Memory B cell (primary cell): Measurements from ENCODE around the gene CD300A.

Source experiments
- ATAC-seq: fragments of 150-1000 bp; cut with Tn5 transposase; 2 replicates; pipeline ENCODE4 v1.10.0; 2021; ENCODE audit warnings: low read depth, mild to moderate bottlenecking, moderate library complexity
- DNase-seq, 2 donors: peaks; one replicate each; pipeline ENCODE4 v3.0.0; 2022; ENCODE audit warnings: low spot score in 2 of 2
- H3K27ac Mint-ChIP-seq: one replicate; pipeline ENCODE4 v1.8.0; 2022; ENCODE audit warnings: mild to moderate bottlenecking, moderate library complexity, mixed read lengths
- H3K27me3 Mint-ChIP-seq: one replicate; pipeline ENCODE4 v1.8.0; 2022; ENCODE audit warnings: mixed read lengths
- H3K36me3 Mint-ChIP-seq: one replicate; pipeline ENCODE4 v1.8.0; 2022; ENCODE audit warnings: mild to moderate bottlenecking, mixed read lengths
- H3K4me1 Mint-ChIP-seq: one replicate; pipeline ENCODE4 v1.8.0; 2022; ENCODE audit warnings: mixed read lengths
- H3K4me3 Mint-ChIP-seq: one replicate; pipeline ENCODE4 v1.8.0; 2022; ENCODE audit warnings: mild to moderate bottlenecking, moderate library complexity, mixed read lengths
- H3K9me3 Mint-ChIP-seq: one replicate; pipeline ENCODE4 v1.8.0; 2022; ENCODE audit warnings: mixed read lengths

The CD300A gene

DNA sequence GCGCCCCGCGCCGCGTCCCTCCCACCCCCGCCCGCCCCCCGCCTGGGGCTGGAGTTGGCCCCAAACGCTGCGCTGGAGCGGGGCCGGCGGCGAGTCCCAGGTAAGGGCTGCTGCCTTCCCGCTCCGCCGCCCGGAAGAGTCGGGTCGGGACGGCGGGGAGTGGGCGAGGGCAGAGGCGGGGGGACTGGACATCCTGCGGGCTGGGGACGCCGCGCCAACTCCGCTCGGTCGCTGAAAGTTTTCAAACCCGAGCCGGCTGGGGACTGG, 34.1 kb upstream of the CD300A start:
- peaks cover 2% of the 10 kb centered on the region for H3K36me3 Mint-ChIP-seq
- H3K27me3 Mint-ChIP-seq = peaks cover 17% of the 10 kb centered on the region
- no peaks in the 10 kb centered on the region for H3K9me3 Mint-ChIP-seq
- no peak overlapping the region for H3K4me3 Mint-ChIP-seq
- peaks cover 6% of the 10 kb centered on the region for H3K4me1 Mint-ChIP-seq
- no peak overlapping the region for H3K27ac Mint-ChIP-seq
- DNase-seq = no peak
- no peak for ATAC-seq

DNA sequence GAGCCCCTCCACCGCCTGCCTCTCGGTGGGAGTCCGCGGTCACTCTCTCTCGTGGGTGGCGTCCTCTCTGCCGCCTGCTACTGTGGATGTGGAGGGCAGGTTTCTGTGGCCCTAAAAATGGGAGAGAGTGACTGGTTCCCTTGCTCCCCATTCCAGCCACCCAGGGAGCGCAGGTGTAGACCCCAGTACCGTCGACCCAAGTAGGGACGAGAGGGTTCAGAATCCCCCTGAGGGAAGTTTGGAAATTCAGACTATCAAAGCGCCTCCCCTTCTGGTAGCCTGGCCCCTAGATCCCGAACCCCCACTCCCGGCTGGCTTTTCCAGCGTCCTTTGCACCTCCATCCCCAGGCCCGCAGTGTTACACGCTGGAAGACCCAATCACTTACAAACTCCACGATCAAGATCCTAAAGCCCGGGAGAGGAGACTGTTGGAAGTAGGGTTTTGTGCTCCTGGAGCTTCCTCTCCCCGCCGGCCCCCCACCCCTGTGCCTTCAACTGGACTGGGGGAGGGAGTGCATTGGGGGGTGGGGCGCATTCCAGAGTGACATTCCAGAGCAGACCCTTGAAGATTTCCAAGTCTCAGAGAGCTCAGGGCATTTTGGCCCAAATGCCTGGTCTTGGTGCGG, 33.6 kb upstream of the CD300A start:
- Mint-ChIP-seq H3K9me3 (peaks cover under 1% of the 10 kb centered on the region), H3K36me3 (peaks cover 2% of the 10 kb centered on the region), H3K4me1 (peaks cover 6% of the 10 kb centered on the region), H3K4me3 (peak overlapping the region; percentile 24), H3K27me3 (peaks cover 17% of the 10 kb centered on the region), H3K27ac (no peak overlapping the region)
- no peak for ATAC-seq
- DNase-seq = no peak

DNA sequence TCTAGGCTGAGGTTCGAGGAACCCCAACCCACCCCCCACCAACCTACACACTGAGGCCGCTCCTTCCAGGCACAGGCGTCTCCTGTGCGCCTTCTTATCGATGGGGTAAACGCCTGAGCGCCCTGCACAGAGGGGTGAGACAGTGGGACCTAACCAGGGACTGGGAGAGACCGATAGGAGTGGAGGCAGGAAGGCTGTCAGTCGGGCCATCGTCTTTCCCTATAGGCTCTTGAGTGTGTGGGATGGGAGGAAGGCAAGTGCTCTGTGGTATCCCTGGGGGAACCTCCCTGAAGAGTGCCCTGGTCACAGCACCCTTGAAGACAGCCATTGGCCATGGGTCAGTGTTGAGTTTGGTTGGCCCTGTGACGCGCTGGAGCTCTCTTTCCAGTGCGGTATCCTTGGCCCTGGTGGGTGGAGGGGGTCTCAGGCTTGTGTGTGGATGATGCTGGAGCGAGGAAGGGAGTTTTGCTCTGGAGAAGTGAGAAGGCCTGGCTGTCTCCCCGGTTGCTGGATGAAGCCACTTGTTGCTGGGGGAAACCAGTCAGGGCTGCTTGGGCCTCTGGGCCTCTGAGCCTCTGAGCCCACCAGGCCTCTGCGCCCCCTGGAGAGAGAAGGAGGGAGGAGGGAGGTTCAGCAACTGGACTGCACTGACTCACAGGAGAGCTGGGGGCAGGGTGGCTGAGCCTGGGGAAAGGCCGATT, 32.9 kb upstream of the CD300A start:
- no peak for ATAC-seq
- Mint-ChIP-seq H3K27ac (no peak overlapping the region), H3K27me3 (peaks cover 17% of the 10 kb centered on the region), H3K4me1 (peaks cover 6% of the 10 kb centered on the region), H3K4me3 (no peak overlapping the region), H3K36me3 (peaks cover 2% of the 10 kb centered on the region), H3K9me3 (peaks cover 2% of the 10 kb centered on the region)
- DNase-seq = no peak

DNA sequence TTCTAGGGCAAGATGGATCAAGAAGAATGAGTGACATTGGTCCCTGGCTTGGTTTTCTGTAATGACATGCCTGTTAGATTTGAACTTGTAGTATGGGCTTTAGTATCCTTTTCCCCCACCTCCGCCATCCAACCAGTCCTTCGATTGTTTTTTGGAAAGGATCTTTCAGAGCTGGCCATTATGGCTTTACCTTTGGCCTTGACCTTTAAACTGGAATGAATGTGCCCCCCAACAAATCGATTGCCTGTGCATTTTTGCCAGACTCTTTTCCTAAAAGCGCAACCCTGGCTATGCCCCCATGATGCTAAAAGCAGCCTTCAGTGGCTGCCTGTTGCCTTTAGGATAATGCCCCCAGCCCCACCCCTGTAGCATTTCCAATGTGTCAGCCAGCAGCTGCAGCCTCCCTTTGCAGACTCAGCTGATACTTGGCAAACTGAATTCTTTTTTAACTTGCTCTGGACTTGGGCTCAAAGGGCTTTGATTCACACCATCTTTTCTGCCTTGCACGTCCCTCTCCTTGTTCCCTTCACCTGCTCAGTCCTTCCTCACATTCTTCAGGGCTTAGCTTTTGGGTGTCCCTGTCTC, 30.6 kb upstream of the CD300A start:
- peaks cover 14% of the 10 kb centered on the region for H3K27me3 Mint-ChIP-seq
- H3K9me3 Mint-ChIP-seq = peaks cover 3% of the 10 kb centered on the region
- no peak for ATAC-seq
- H3K4me1 Mint-ChIP-seq = peaks cover 6% of the 10 kb centered on the region
- no peak for DNase-seq
- H3K27ac Mint-ChIP-seq = no peak overlapping the region
- peaks cover 2% of the 10 kb centered on the region for H3K36me3 Mint-ChIP-seq
- H3K4me3 Mint-ChIP-seq = no peak overlapping the region

DNA sequence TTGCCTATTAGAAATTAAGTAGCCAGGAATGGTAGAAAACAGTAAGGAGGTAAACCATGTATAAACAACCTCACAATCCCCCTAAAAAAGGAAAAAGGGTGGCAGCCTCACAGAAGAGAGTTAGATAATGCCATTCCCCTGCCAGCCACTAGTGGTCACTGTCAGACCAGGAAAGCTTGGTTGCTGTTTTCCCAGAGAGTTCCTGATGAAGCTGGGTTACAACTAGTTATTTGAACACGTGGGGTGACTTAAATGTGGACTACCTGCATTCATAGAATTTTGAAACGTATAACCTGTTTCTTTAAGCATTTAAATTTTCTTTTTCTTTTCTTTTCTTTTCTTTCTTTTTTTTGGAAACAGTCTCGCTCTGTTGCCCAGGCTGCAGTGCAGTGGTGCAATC, 28.7 kb upstream of the CD300A start:
- Mint-ChIP-seq H3K4me1 (peaks cover 5% of the 10 kb centered on the region), H3K36me3 (peaks cover 2% of the 10 kb centered on the region), H3K27ac (no peak overlapping the region), H3K9me3 (peaks cover 3% of the 10 kb centered on the region), H3K27me3 (peaks cover 7% of the 10 kb centered on the region), H3K4me3 (no peak overlapping the region)
- ATAC-seq = no peak
- DNase-seq = no peak

DNA sequence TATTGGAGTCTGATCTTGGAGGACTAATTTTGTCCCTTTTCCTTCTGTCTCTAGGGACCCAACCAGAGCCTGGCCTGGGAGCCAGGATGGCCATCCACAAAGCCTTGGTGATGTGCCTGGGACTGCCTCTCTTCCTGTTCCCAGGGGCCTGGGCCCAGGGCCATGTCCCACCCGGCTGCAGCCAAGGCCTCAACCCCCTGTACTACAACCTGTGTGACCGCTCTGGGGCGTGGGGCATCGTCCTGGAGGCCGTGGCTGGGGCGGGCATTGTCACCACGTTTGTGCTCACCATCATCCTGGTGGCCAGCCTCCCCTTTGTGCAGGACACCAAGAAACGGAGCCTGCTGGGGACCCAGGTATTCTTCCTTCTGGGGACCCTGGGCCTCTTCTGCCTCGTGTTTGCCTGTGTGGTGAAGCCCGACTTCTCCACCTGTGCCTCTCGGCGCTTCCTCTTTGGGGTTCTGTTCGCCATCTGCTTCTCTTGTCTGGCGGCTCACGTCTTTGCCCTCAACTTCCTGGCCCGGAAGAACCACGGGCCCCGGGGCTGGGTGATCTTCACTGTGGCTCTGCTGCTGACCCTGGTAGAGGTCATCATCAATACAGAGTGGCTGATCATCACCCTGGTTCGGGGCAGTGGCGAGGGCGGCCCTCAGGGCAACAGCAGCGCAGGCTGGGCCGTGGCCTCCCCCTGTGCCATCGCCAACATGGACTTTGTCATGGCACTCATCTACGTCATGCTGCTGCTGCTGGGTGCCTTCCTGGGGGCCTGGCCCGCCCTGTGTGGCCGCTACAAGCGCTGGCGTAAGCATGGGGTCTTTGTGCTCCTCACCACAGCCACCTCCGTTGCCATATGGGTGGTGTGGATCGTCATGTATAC, 26.5 kb upstream of the CD300A start:
- Mint-ChIP-seq H3K9me3 (peaks cover 3% of the 10 kb centered on the region), H3K4me1 (peaks cover 7% of the 10 kb centered on the region), H3K27me3 (peaks cover 5% of the 10 kb centered on the region), H3K36me3 (peaks cover 2% of the 10 kb centered on the region), H3K4me3 (no peak overlapping the region), H3K27ac (no peak overlapping the region)
- DNase-seq (no peak), ATAC-seq (peak; percentile 43)

DNA sequence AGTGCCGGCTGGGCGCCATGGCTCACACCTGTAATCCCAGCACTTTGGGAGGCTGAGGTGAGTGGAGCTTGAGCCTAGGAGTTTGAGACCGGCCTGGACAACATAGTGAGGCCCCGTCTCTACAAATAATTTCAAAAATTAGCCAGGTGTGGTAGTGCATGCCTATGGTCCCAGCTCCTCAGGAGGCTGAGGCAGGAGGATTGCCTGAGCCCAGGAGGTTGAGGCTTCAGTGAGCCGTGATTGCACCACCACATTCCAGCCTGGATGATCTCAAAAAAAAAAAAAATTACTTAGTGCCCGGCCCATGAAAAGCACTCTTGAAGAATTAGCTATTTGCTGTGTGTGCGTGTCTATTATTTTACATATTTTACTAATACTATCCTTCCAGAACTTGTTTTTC, 24.9 kb upstream of the CD300A start:
- ATAC-seq = no peak
- Mint-ChIP-seq H3K4me3 (no peak overlapping the region), H3K9me3 (peaks cover 3% of the 10 kb centered on the region), H3K27ac (no peak overlapping the region), H3K27me3 (peaks cover 3% of the 10 kb centered on the region), H3K4me1 (peaks cover 7% of the 10 kb centered on the region), H3K36me3 (peaks cover 2% of the 10 kb centered on the region)
- DNase-seq = no peak

DNA sequence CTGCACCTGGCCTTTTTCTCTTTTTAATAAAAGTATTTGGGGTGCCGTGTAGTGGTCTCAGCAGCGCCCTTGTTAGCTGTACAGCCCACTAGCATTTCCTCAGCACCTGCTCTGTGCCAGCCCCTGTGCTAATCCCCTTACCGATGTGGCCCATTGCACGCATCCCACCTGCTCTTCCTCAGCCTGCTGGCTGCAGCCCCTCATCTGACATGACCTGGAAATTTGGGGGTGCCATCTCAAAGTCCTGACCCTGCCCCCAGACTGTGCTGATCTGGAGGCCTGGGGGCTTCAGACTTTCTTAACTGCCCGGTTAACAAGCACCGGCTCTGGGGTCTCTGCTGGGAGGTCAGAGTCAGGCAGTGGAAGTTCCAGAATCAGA, 24.2 kb upstream of the CD300A start:
- H3K4me3 Mint-ChIP-seq = no peak overlapping the region
- ATAC-seq = no peak
- DNase-seq = no peak
- H3K27ac Mint-ChIP-seq = peak overlapping the region; percentile 62
- peaks cover 3% of the 10 kb centered on the region for H3K27me3 Mint-ChIP-seq
- no peaks in the 10 kb centered on the region for H3K36me3 Mint-ChIP-seq
- H3K9me3 Mint-ChIP-seq = peaks cover 3% of the 10 kb centered on the region
- peaks cover 7% of the 10 kb centered on the region for H3K4me1 Mint-ChIP-seq

DNA sequence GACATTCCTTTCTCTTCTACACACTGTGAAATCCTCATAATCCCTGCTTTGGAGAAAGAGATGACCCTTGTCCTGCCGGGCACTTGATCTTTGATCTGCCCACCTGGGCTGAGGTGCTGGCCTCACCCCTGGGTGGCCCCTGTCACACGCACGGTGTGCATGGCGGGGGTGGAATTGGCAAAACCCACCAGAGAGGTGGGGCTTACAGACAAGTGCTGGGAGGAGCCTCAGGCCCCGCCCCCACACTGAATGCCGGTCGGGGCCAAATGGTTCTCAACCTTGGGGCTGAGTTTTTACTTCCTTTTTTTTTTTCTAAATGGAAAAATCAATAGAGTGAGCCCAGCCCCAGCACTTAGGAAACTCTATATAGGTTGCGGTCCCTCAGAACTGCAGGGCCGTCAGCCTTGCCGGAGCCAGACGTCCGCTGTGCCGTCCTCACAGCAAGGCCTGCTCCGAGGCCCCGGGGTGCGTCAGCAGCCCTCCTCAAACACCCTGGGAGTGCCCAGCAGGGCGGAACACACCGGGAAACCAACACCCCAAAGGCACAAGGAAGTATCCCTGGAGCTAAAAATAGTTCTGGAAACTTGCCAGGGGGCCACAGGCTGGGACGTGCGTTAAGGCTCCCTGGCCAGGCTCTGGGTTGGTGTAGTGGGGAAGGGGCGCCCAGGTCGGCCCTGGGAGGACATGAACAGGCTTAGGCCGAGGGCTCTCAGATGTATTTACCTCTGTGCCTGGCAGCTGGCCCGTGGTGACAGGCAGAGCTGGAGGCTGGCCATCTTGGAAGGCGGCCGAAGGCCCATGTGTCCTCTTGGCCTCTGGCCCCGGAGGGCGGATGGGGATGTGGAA, 23.5 kb upstream of the CD300A start:
- Mint-ChIP-seq H3K27ac (peak overlapping the region; percentile 62), H3K27me3 (peaks cover 6% of the 10 kb centered on the region), H3K4me3 (peak overlapping the region; percentile 74), H3K36me3 (no peaks in the 10 kb centered on the region), H3K4me1 (peaks cover 7% of the 10 kb centered on the region), H3K9me3 (peaks cover 3% of the 10 kb centered on the region)
- peak in 1 of 2 donors; percentile 50 for DNase-seq
- peak; percentile 90 for ATAC-seq

DNA sequence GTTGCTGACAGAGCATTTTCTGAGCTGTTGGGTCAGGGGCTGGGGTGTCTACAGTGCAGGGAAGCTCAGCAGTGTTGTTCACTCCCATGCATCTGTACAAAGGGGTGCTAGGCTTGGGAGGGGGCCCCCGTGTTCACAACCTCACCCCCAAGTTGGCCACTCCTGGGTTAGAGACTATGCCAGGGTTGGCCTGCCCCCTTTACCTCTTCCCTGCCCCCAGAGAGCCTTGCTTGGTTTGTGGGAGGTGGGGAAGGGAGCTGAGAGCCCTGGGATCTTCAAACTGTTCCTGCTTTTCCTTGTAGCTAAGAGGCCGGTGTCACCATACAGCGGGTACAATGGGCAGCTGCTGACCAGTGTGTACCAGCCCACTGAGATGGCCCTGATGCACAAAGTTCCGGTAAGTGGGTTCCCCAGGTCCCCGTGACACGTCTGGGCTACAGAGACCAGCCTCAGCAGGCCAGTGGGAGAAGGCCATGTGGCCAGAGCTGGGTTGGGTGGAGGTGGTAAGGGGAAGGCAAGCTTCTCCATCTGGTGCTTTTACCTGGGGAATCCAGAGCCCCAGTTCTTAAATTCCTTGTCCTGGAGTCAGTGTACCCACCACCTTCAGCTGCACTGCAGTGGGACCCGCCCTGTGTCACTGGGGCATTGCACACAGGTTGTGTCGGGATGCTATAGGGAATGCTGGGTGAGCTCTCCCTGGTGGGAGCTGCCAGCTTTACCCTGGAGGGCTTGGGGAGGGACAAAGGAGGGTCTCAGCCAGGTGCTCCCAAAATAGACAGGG, 22.7 kb upstream of the CD300A start:
- DNase-seq (no peak), ATAC-seq (no peak)
- Mint-ChIP-seq H3K27ac (no peak overlapping the region), H3K4me1 (peaks cover 7% of the 10 kb centered on the region), H3K9me3 (peaks cover 1% of the 10 kb centered on the region), H3K36me3 (no peaks in the 10 kb centered on the region), H3K4me3 (no peak overlapping the region), H3K27me3 (peaks cover 6% of the 10 kb centered on the region)

DNA sequence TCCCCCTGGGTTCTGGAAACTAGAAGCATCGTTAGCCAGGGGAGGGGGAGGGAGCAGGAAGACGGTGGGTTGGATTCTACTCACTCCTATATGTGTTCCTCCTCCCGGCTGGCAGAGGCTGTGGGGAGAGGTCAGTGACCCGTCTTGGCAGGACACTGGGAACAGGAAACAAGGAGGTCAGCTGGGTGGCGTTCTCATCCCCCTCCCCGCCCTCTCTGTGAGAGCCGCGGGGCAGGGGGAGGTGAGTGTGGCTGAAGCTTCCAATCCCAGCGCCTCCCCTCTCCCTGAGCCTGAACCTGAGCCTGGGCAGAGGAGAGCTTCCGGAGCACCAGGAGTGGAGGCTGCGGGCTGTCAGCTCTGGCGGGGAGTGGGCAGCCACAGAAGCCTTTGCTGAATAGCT, 22.0 kb upstream of the CD300A start:
- no peaks in the 10 kb centered on the region for H3K36me3 Mint-ChIP-seq
- H3K27me3 Mint-ChIP-seq = peaks cover 6% of the 10 kb centered on the region
- ATAC-seq (no peak), DNase-seq (no peak)
- no peak overlapping the region for H3K4me3 Mint-ChIP-seq
- H3K4me1 Mint-ChIP-seq = peaks cover 7% of the 10 kb centered on the region
- peaks cover 1% of the 10 kb centered on the region for H3K9me3 Mint-ChIP-seq
- no peak overlapping the region for H3K27ac Mint-ChIP-seq

DNA sequence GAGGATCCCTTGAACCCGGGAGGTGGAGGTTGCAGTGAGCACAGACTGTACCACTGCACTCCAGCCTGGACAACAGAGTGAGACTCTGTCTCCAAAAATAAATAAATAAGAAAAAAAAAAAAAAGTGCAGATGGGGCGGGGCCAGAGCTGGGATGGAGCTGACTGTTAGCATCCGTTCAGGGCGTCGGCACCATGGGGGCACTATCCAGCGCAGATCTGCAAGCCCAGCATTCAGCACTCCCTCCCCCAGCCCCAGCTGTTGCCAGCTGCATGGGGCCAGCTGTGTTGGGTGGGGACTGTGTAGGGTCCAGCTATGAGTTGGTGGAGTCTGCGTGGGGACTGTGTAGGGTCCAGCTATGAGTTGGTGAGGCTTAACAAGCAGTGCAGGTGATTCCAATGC, 21.3 kb upstream of the CD300A start:
- no peak for ATAC-seq
- peaks cover 9% of the 10 kb centered on the region for H3K27me3 Mint-ChIP-seq
- no peak overlapping the region for H3K4me3 Mint-ChIP-seq

More for the DNA sequence above, 21.3 kb upstream of the CD300A start:
- Mint-ChIP-seq H3K9me3 (peaks cover 1% of the 10 kb centered on the region), H3K27ac (no peak overlapping the region), H3K4me1 (peaks cover 5% of the 10 kb centered on the region), H3K36me3 (no peaks in the 10 kb centered on the region)
- DNase-seq = no peak
